IMR-90 (cell line): ENCODE results near the gene FMO2. TPM values are rescaled to one million over a fixed set of nuclear protein-coding genes. Genes with fewer than 3 reads are reported as not detected.

Experiments used
- ATAC-seq: fragments of 200-7000 bp; cut with Tn5 transposase; 2 replicates; pipeline ENCODE4 v1.9.1; 2020; ENCODE audit warnings: low read depth, mild to moderate bottlenecking, moderate library complexity
- BruUV-seq: library from RNA; stranded (reverse); fragments of 400-500 nt; replicated peaks from 2 replicates; lab custom pipeline; 2021; lab: Mats Ljungman, UMichigan
- CTCF ChIA-PET: fragments of 300-600 bp; formaldehyde crosslinking; extraction: SDS; loops from one replicate; lab custom pipeline; 2021; ENCODE audit warnings: antibody characterized with exemption; lab: Yijun Ruan, JAX
- POLR2A ChIA-PET: fragments of 300-600 bp; sonication (Branson Sonifier 250); formaldehyde crosslinking; loops from one replicate; lab custom pipeline; 2022; ENCODE audit warnings: antibody characterized with exemption; ENCODE audit not compliant: unreplicated experiment; lab: Charles Lee
- DNase-seq: peaks from one replicate; pipeline ENCODE4 v3.0.0; 2013
- H2AFZ ChIP-seq: replicated peaks from 2 replicates; pipeline ENCODE3; 2013; ENCODE audit warnings: low read length, mild to moderate bottlenecking; ENCODE audit not compliant: poor library complexity
- H2AK5ac ChIP-seq: 2 replicates; pipeline ENCODE4 v1.6.1; 2013; ENCODE audit warnings: low read depth, low read length, inconsistent platforms
- H2AK9ac ChIP-seq: replicated peaks from 2 replicates; pipeline ENCODE3; 2013; ENCODE audit warnings: mild to moderate bottlenecking, low read depth, low read length, moderate library complexity; ENCODE audit not compliant: poor library complexity
- H2BK120ac ChIP-seq: 2 replicates; pipeline ENCODE4 v1.6.1; 2013; ENCODE audit warnings: low read depth, low read length, inconsistent platforms
- H2BK15ac ChIP-seq: 3 replicates; pipeline ENCODE4 v1.6.1; 2013; ENCODE audit warnings: low read depth, low read length, inconsistent platforms
- H2BK20ac ChIP-seq: 2 replicates; pipeline ENCODE4 v1.6.1; 2013; ENCODE audit warnings: low read depth, mild to moderate bottlenecking, inconsistent platforms, low read length, moderate library complexity
- H2BK5ac ChIP-seq: 2 replicates; pipeline ENCODE4 v1.6.1; 2013; ENCODE audit warnings: mild to moderate bottlenecking, low read depth, low read length, inconsistent platforms; ENCODE audit not compliant: poor library complexity, severe bottlenecking
- H3K14ac ChIP-seq: replicated peaks from 2 replicates; pipeline ENCODE4 v1.6.1; 2013; ENCODE audit warnings: low read depth, low read length, inconsistent platforms
- H3K18ac ChIP-seq: 2 replicates; pipeline ENCODE4 v1.6.1; 2013; ENCODE audit warnings: low read depth, low read length, control low read depth
- H3K23ac ChIP-seq: 2 replicates; pipeline ENCODE4 v1.6.1; 2013; ENCODE audit warnings: low read depth, low read length, inconsistent platforms
- H3K27ac ChIP-seq: 2 replicates; pipeline ENCODE4 v1.5.1; 2013; ENCODE audit warnings: mild to moderate bottlenecking, control low read depth, low read length; ENCODE audit not compliant: insufficient read depth
- H3K27me3 ChIP-seq: 2 replicates; pipeline ENCODE4 v1.6.1; 2013; ENCODE audit warnings: low read length; ENCODE audit not compliant: control insufficient read depth, insufficient read depth
- H3K36me3 ChIP-seq: 2 replicates; pipeline ENCODE4 v1.6.1; 2013; ENCODE audit warnings: low read length, mixed read lengths; ENCODE audit not compliant: control insufficient read depth, insufficient read depth
- H3K4ac ChIP-seq: 2 replicates; pipeline ENCODE4 v1.6.1; 2013; ENCODE audit warnings: low read depth, low read length, inconsistent platforms
- H3K4me1 ChIP-seq: 2 replicates; pipeline ENCODE4 v1.6.1; 2013; ENCODE audit warnings: low read length, mixed read lengths; ENCODE audit not compliant: control insufficient read depth, insufficient read depth
- H3K4me2 ChIP-seq: 2 replicates; pipeline ENCODE4 v1.6.1; 2013; ENCODE audit warnings: low read depth, mild to moderate bottlenecking, control low read depth, low read length, moderate library complexity
- H3K4me3 ChIP-seq: 2 replicates; pipeline ENCODE4 v1.5.1; 2013; ENCODE audit warnings: low read depth, mild to moderate bottlenecking, control low read depth, low read length, moderate library complexity; ENCODE audit not compliant: insufficient read depth
- H3K56ac ChIP-seq: 2 replicates; pipeline ENCODE4 v1.6.1; 2013; ENCODE audit warnings: low read length, inconsistent platforms; ENCODE audit not compliant: insufficient read depth; ENCODE audit errors: extremely low read depth
- H3K79me1 ChIP-seq, 2 experiments: 2 replicates each; pipeline ENCODE4 v1.6.1; 2013; ENCODE audit warnings: low read length in 2 of 2, inconsistent platforms in 1 of 2, low read depth in 1 of 2
- H3K9ac ChIP-seq: 2 replicates; pipeline ENCODE4 v1.6.1; 2013; ENCODE audit warnings: low read depth, low read length, control low read depth
- H3K9me1 ChIP-seq: 2 replicates; pipeline ENCODE4 v1.6.1; 2013; ENCODE audit warnings: low read length, inconsistent platforms; ENCODE audit not compliant: insufficient read depth
- H3K9me3 ChIP-seq: 2 replicates; pipeline ENCODE4 v1.6.1; 2013; ENCODE audit warnings: low read length; ENCODE audit not compliant: control insufficient read depth, insufficient read depth
- H4K20me1 ChIP-seq: 2 replicates; pipeline ENCODE4 v1.6.1; 2013; ENCODE audit warnings: low read length, inconsistent platforms; ENCODE audit not compliant: insufficient read depth
- H4K5ac ChIP-seq: 2 replicates; pipeline ENCODE4 v1.6.1; 2013; ENCODE audit warnings: mild to moderate bottlenecking, low read depth, low read length, control low read depth
- H4K8ac ChIP-seq, 2 experiments: 2 replicates each; pipeline ENCODE4 v1.6.1; 2013; ENCODE audit warnings: low read depth in 2 of 2, low read length in 2 of 2, control low read depth in 1 of 2, inconsistent platforms in 1 of 2
- H4K91ac ChIP-seq: 2 replicates; pipeline ENCODE4 v1.6.1; 2013; ENCODE audit warnings: low read depth, low read length, inconsistent platforms; ENCODE audit not compliant: insufficient read depth
- BHLHE40 ChIP-seq: fragments of 150-350 bp; IDR thresholded peaks from 2 replicates; pipeline ENCODE4 v1.6.1; 2016; ENCODE audit warnings: mild to moderate bottlenecking, low read depth, low read length
- CEBPB ChIP-seq: IDR thresholded peaks from 2 replicates; pipeline ENCODE4 v1.6.1; 2012; ENCODE audit warnings: low read depth, low read length, improper control_type of control experiment
- CHD1 ChIP-seq: IDR thresholded peaks from 2 replicates; pipeline ENCODE4 v1.6.1; 2012; ENCODE audit warnings: low read depth, low read length, improper control_type of control experiment
- FOS ChIP-seq: fragments of 150-350 bp; IDR thresholded peaks from 2 replicates; pipeline ENCODE4 v1.6.1; 2016; ENCODE audit warnings: low read depth, low read length
- MAFK ChIP-seq: IDR thresholded peaks from 2 replicates; pipeline ENCODE4 v1.6.1; 2012; ENCODE audit warnings: low read depth, low read length, improper control_type of control experiment
- MAZ ChIP-seq: IDR thresholded peaks from 2 replicates; pipeline ENCODE4 v1.6.1; 2012; ENCODE audit warnings: low read depth, mild to moderate bottlenecking, low read length, improper control_type of control experiment, moderate library complexity, borderline replicate concordance
- MXI1 ChIP-seq: IDR thresholded peaks from 2 replicates; pipeline ENCODE4 v1.6.1; 2012; ENCODE audit warnings: low read depth, mild to moderate bottlenecking, low read length, moderate library complexity, borderline replicate concordance
- RCOR1 ChIP-seq: IDR thresholded peaks from 2 replicates; pipeline ENCODE4 v1.6.1; 2012; ENCODE audit warnings: mild to moderate bottlenecking, low read length, improper control_type of control experiment; ENCODE audit not compliant: insufficient replicate concordance
- SMC3 ChIP-seq: fragments of 150-350 bp; IDR thresholded peaks from 2 replicates; pipeline ENCODE4 v1.6.1; 2016; ENCODE audit warnings: low read depth, mild to moderate bottlenecking, antibody characterized with exemption, low read length, moderate library complexity
- WGBS, 2 experiments: methylation state at CpG; one replicate each; pipeline versions ENCODE4 v1.1.5 to v1.1.7; 2013; ENCODE audit warnings: missing lambda C conversion rate in 2 of 2; ENCODE audit not compliant: insufficient read length in 1 of 2; ENCODE audit errors: extremely low coverage in 2 of 2; 5-methylcytosine and 5-hydroxymethylcytosine counted together
- dilution Hi-C: fragments of 300-500 bp; cut with HindIII; formaldehyde crosslinking; loops from one replicate; pipeline ENCODE4 v1.14.3; 2018; ENCODE audit warnings: low sequenced_read_pairs; ENCODE audit not compliant: unreplicated experiment
- in situ Hi-C: fragments of 300-500 bp; cut with MboI; formaldehyde crosslinking; loops from 3 replicates; pipeline ENCODE4 v1.14.3; 2019; ENCODE audit warnings: low sequenced_read_pairs, inconsistent platforms, mixed read lengths
- intact Hi-C: fragments of 100-400 bp; cut with micrococcal nuclease; formaldehyde crosslinking; loops from 2 replicates; pipeline ENCODE4 v1.10.0; 2022
- polyA plus RNA-seq, 3 experiments: library from polyadenylated mRNA; depleted of rRNA; stranded (reverse); fragments of >200 nt; gene quantifications; 2 replicates each; pipeline ENCODE4 v1.2.3, GENCODE V29; 2012; ENCODE audit warnings: low replicate concordance in 1 of 3
- total RNA-seq: library from RNA; depleted of rRNA; stranded (reverse); fragments of >200 nt; gene quantifications from 2 replicates; pipeline ENCODE4 v1.2.3, GENCODE V29; 2012
- TF ChIP-seq, protein P1 (sequence below): fragments of 150-350 bp; IDR thresholded peaks from 2 replicates; pipeline ENCODE4 v1.6.1; 2017; ENCODE audit warnings: mild to moderate bottlenecking, antibody characterized with exemption, low read length, low read depth

Gene FMO2
- total and polyA plus RNA-seq, 2 of the 4 experiments (the other 2 are of a cell fraction) = under 0.01 to 0.05 TPM

DNA sequence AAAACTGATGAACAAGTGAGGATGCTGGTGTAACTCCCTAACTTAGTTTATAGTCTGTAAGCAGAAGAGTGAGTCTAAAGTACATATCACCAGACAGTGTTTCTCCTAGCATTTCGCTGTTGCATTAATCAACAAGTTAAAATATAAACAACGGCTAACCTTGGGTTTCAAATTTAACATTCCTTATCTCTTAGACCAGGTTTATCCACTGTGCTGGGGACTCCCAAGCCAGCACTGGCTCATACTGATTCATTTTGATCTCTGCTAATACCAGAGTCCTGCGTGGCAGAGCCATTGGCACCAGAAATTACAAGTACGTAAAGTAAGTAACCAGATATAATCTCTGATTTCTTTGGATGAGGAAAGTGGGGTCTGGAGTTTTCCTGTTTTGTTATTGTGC is 63.2 kb downstream of the FMO2 start, which contains the start of gene FMO1:
Gene FMO1, plus strand, starts transcription at position 193 of the 400 bp plus-strand sequence. CDS start 9,594 bp downstream, outside the sequence.
- intact Hi-C loops (loop anchor here (10.0 kb wide), 1 partner anchor 236 kb away; the partner anchor contains the start of gene PRRC2C), dilution Hi-C loops (no loop called here), in situ Hi-C loops (no loop called here)
- Histone ChIP-seq H2BK15ac (no peak within 1 kb of the TSS), H2BK20ac (no peak within 1 kb of the TSS), H2AK9ac (no peak within 1 kb of the TSS), H3K79me1 (no peaks in the 10 kb centered on the region), H2AFZ (no peak within 1 kb of the TSS), H4K20me1 (no peaks in the 10 kb centered on the region), H2BK120ac (no peak within 1 kb of the TSS), H3K4me3 (no peak within 1 kb of the TSS), H3K4ac (no peak within 1 kb of the TSS), H3K4me2 (no peak within 1 kb of the TSS), H3K9me1 (peaks cover 4% of the 10 kb centered on the region; the same call in 1 of the 2 replicates), H3K56ac (no peak within 1 kb of the TSS), H4K5ac (no peak within 1 kb of the TSS), H3K36me3 (no peaks in the 10 kb centered on the region), H3K14ac (no peak within 1 kb of the TSS), H2AK5ac (no peak within 1 kb of the TSS), H3K23ac (no peak within 1 kb of the TSS), H3K9ac (no peak within 1 kb of the TSS), H3K27me3 (no peaks in the 10 kb centered on the region; the same call in none of the 2 replicates), H2BK5ac (no peak within 1 kb of the TSS), H3K4me1 (no peaks in the 10 kb centered on the region), H3K18ac (no peak within 1 kb of the TSS), H3K27ac (no peak within 1 kb of the TSS), H3K9me3 (no peaks in the 10 kb centered on the region), H4K91ac (no peak within 1 kb of the TSS), H4K8ac (no peak within 1 kb of the TSS)
- ATAC-seq (no peak), DNase-seq (no peak)
- POLR2A ChIA-PET = no interaction called here
- WGBS, 2 experiments = 73% methylated on average over 2 of the region's 4 CpGs; no CpG with 5 or more reads in 1 of the 2 experiments
- CTCF ChIA-PET = interaction anchor here (0.7 kb wide), 1 partner anchor 17 kb away, joined by 5 read pairs; no protein-coding TSS in a partner anchor
- no peak for TF ChIP-seq BHLHE40
- TF ChIP-seq, protein P1, sequence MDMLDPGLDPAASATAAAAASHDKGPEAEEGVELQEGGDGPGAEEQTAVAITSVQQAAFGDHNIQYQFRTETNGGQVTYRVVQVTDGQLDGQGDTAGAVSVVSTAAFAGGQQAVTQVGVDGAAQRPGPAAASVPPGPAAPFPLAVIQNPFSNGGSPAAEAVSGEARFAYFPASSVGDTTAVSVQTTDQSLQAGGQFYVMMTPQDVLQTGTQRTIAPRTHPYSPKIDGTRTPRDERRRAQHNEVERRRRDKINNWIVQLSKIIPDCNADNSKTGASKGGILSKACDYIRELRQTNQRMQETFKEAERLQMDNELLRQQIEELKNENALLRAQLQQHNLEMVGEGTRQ = no peak
- TF ChIP-seq MAZ = no peak
- no peak for TF ChIP-seq SMC3
- TF ChIP-seq RCOR1 = no peak
- TF ChIP-seq CHD1 = no peak
- no peak for TF ChIP-seq FOS
- TF ChIP-seq MXI1 = no peak
- TF ChIP-seq MAFK = no peak
- no peak for TF ChIP-seq CEBPB
- no TSS peak for BruUV-seq
